ENCODE measurements around the gene FIZ1. TPM values are rescaled to one million over a fixed set of nuclear protein-coding genes. Genes with fewer than 3 reads are reported as not detected.
"Not testable (repeated sequence)": the region's sequence is repeated elsewhere in the genome, so short reads cannot be mapped to it uniquely, and the experiment has no call there.

The FIZ1 gene
- total and polyA plus RNA-seq, 2 of the 4 experiments (the other 2 are of a cell fraction) = 1.3 to 5.9 TPM

DNA sequence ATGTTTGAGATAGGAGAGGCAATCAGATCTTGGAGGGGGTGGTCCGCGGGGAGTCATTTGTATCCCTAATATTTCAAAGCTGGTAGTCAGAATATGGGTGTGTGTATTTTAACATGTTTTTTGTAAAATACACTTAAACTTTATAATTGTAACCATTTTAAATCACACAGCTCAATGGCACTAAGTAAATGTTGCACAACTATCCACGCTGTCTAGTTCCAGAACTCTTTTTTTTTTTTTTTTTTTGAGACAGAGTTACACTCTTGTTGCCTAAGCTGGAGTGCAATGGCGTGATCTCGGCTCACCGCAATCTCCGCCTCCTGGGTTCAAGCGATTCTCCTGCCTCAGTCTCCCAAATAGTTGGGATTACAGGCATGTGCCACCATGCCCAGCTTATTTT, 15.4 kb downstream of the FIZ1 start:
- H2AK5ac ChIP-seq (ENCODE audit: low read depth, low read length); H4K8ac ChIP-seq (ENCODE audit: low read depth in 2 of 2, low read length in 2 of 2); H2AK9ac ChIP-seq (replicated peaks; ENCODE audit: low read depth, low read length, poor library complexity); DNase-seq; H3K18ac ChIP-seq (ENCODE audit: low read depth, low read length); H3K4ac ChIP-seq (ENCODE audit: low read depth, low read length); H3K23ac ChIP-seq (ENCODE audit: low read depth, low read length); dilution Hi-C loops (cut with HindIII; ENCODE audit: low sequenced_read_pairs, unreplicated experiment); H3K27ac ChIP-seq (ENCODE audit: insufficient read depth, low read length); ATAC-seq (ENCODE audit: low read depth); H3K9me3 ChIP-seq (ENCODE audit: control insufficient read depth, insufficient read depth, low read length); H3K14ac ChIP-seq (replicated peaks; ENCODE audit: low read depth, low read length); intact Hi-C loops (cut with micrococcal nuclease); H2BK5ac ChIP-seq (ENCODE audit: low read depth, low read length, poor library complexity, severe bottlenecking); BruUV-seq (replicated peaks); H4K91ac ChIP-seq (ENCODE audit: insufficient read depth, low read depth, low read length); H3K36me3 ChIP-seq (ENCODE audit: control insufficient read depth, insufficient read depth, low read length); H3K56ac ChIP-seq (ENCODE audit: extremely low read depth, insufficient read depth, low read length); H2BK120ac ChIP-seq (ENCODE audit: low read depth, low read length); in situ Hi-C loops (cut with MboI; ENCODE audit: low sequenced_read_pairs); H4K5ac ChIP-seq (ENCODE audit: low read depth, low read length); H3K4me2 ChIP-seq (ENCODE audit: low read depth, low read length); H2BK15ac ChIP-seq (ENCODE audit: low read depth, low read length); H4K20me1 ChIP-seq (ENCODE audit: insufficient read depth, low read length); H3K4me3 ChIP-seq (ENCODE audit: insufficient read depth, low read depth, low read length); H2AFZ ChIP-seq (replicated peaks; ENCODE audit: low read length, poor library complexity); H3K9ac ChIP-seq (ENCODE audit: low read depth, low read length); H3K27me3 ChIP-seq (ENCODE audit: control insufficient read depth, insufficient read depth, low read length); H2BK20ac ChIP-seq (ENCODE audit: low read depth, low read length); CTCF ChIA-PET: not testable (repeated sequence)
- Histone ChIP-seq H3K4me1 (ENCODE audit: control insufficient read depth, insufficient read depth, low read length) (peaks cover 14% of the 10 kb centered on the region), H3K79me1 (ENCODE audit: low read depth in 1 of 2, low read length in 2 of 2) (peaks cover 4 to 17% of the 10 kb centered on the region in 2 experiments; a peak in 3 of 4 replicates), H3K9me1 (ENCODE audit: insufficient read depth, low read length) (peaks cover 10% of the 10 kb centered on the region)
- POLR2A ChIA-PET (ENCODE audit: unreplicated experiment) = interaction anchor here (0.6 kb wide), 1 partner anchor 58 kb away, joined by 5 read pairs; no protein-coding TSS in a partner anchor
- no CpG with 5 or more reads among the region's 8 CpGs for WGBS, 2 experiments (ENCODE audit: extremely low coverage in 2 of 2, insufficient read length in 1 of 2)

DNA sequence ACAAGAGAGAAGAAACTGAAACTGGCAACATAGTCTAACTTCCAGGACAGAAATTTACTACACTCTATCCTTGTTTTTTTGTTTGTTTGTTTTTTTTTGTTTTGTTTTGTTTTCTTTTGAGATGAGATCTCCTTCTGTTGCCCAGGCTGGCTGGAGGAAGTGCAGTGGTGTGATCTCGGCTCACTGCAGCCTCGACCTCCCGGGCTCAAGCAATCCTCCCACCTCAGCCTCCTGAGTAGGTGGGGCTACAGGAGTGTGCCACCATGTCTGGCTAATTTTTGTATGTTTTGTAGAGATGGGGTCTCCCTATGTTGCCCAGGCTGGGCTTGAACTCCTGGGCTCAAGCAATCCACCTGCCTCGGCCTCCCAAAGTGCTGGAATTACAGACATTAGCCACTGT, 17.0 kb downstream of the FIZ1 start:
- intact Hi-C loops (cut with micrococcal nuclease); ATAC-seq (ENCODE audit: low read depth); H2BK120ac ChIP-seq (ENCODE audit: low read depth, low read length); dilution Hi-C loops (cut with HindIII; ENCODE audit: low sequenced_read_pairs, unreplicated experiment); H2BK5ac ChIP-seq (ENCODE audit: low read depth, low read length, poor library complexity, severe bottlenecking); H3K56ac ChIP-seq (ENCODE audit: extremely low read depth, insufficient read depth, low read length); H3K9ac ChIP-seq (ENCODE audit: low read depth, low read length); H2AFZ ChIP-seq (replicated peaks; ENCODE audit: low read length, poor library complexity); H4K20me1 ChIP-seq (ENCODE audit: insufficient read depth, low read length); H4K5ac ChIP-seq (ENCODE audit: low read depth, low read length); H3K27ac ChIP-seq (ENCODE audit: insufficient read depth, low read length); in situ Hi-C loops (cut with MboI; ENCODE audit: low sequenced_read_pairs); H3K4me3 ChIP-seq (ENCODE audit: insufficient read depth, low read depth, low read length); H2BK20ac ChIP-seq (ENCODE audit: low read depth, low read length); H3K36me3 ChIP-seq (ENCODE audit: control insufficient read depth, insufficient read depth, low read length); H3K23ac ChIP-seq (ENCODE audit: low read depth, low read length); DNase-seq; H3K27me3 ChIP-seq (ENCODE audit: control insufficient read depth, insufficient read depth, low read length); H2AK5ac ChIP-seq (ENCODE audit: low read depth, low read length); H3K4ac ChIP-seq (ENCODE audit: low read depth, low read length); H4K8ac ChIP-seq (ENCODE audit: low read depth in 2 of 2, low read length in 2 of 2); H3K14ac ChIP-seq (replicated peaks; ENCODE audit: low read depth, low read length); H3K18ac ChIP-seq (ENCODE audit: low read depth, low read length); H2BK15ac ChIP-seq (ENCODE audit: low read depth, low read length); BruUV-seq (replicated peaks); H3K9me3 ChIP-seq (ENCODE audit: control insufficient read depth, insufficient read depth, low read length); H2AK9ac ChIP-seq (replicated peaks; ENCODE audit: low read depth, low read length, poor library complexity); H4K91ac ChIP-seq (ENCODE audit: insufficient read depth, low read depth, low read length); CTCF ChIA-PET: not testable (repeated sequence)
- WGBS, 2 experiments (ENCODE audit: extremely low coverage in 2 of 2, insufficient read length in 1 of 2) = no CpG with 5 or more reads among the region's 4 CpGs
- Histone ChIP-seq H3K4me2 (ENCODE audit: low read depth, low read length) (peak overlapping the region; percentile 55; the same call in 1 of the 2 replicates), H3K9me1 (ENCODE audit: insufficient read depth, low read length) (peaks cover 10% of the 10 kb centered on the region), H3K4me1 (ENCODE audit: control insufficient read depth, insufficient read depth, low read length) (peaks cover 14% of the 10 kb centered on the region), H3K79me1 (ENCODE audit: low read depth in 1 of 2, low read length in 2 of 2) (peaks cover 4 to 20% of the 10 kb centered on the region in 2 experiments; a peak in 3 of 4 replicates)
- POLR2A ChIA-PET (ENCODE audit: unreplicated experiment) = interaction anchor here (1.2 kb wide), 1 partner anchor 17 kb away, joined by 3 read pairs; the partner anchor contains the start of gene FIZ1
